GM21619 (cell line): ENCODE results near the gene TBX1.

ENCODE experiments used
- ATAC-seq: cut with Tn5 transposase; IDR thresholded peaks from one replicate; pipeline ENCODE4 v1.9.1; 2021; ENCODE audit not compliant: unreplicated experiment

Gene TBX1

DNA sequence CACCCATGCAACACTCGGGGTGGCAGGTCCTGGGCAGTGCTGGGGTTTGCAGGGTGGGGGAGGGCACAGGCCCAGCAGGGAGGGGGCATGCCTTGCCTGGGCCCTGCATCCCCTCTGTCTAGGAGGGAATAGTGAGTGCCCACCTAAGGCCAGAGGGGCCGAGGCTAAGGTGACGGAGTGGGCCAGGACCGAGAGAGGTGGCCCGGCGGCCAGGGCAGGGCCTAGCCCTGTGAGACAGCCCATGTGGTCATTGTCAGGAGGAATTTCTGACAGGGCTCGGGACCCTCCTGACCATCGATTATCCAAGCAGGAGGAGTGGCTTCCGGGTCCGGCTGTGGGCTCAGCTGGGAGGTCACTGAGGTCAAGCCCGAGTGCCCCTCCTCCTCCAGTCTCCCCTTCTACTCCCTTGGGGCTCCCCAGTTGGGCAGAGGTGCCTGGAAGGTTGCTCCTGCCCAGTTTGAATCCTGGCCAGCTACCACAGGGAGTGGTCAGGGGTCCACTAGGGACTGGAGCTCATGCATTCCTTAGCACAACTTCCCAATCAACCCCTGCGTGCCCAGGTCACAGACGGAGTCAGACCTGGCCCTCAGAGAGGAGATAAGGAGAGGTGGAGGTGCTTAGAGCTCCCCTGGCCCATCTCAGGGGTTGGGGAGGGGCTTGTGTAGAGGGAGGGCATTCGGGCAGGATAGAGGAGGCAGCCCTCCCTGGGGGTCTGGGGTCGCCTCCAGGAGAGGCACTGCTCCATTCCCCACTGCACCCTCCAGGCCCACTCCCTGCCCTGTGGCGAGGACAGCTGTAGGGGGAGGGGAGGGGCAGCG, 22.5 kb upstream of the TBX1 start:
- ATAC-seq: no peak

DNA sequence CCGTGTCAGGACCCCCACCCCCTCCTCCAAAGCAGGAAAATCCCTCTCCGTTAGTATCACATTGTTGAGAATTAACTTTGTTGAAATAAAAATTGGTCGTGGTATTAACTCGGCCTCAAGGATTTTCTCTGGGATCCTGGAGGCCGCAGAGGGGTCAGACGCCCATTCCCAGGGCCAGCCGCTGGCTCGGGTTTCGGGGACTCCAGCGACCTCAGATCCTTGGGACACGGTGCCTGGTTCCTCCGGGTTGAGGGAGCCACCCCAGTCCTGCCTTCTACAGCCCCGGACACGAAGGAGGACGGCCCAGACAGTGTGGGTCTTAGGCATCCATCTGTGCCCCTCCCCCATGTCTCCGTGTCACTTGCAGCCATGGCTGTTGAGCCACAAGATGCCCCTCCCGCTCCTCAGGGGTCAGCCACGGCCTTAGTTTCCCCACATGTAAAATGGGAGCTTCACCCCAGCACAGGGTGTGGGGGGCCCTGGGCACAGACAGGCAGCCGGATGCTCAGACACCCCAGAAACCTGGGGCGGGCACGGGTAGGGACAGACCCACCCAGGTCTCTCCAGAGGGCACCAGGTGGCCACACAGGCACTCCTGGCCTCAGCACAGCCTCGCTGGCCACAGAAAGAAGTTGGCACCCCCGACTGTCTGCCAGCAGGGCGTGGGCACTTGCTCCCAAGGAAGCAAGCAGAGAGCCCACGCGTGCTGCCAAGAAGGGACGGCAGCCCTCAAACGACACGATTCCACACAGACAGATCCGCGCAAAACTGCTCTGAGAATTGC, 21.7 kb upstream of the TBX1 start:
- no peak for ATAC-seq

DNA sequence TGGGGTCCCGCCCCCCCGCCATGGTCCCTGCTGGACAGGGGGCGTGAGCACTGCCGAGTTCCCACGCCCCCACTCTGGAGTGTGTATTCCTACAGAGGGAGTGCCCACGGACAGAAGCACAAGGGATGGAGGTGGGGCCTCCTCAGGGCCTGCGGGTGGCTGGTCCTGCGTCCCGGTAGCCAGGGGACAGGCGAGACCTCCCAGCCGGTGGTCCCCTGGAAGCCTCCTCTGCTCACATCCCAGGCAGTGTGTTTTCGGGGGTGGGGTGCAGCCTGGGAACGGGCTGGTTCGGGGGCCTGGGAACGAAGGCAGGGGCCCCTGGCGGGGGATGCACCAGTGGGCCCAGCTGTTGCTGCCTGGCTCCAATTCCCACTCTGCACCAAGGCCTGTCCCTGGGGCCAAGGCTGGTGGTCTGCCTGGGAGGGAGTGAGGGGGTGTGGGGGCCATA, 21.1 kb upstream of the TBX1 start:
- ATAC-seq: no peak

DNA sequence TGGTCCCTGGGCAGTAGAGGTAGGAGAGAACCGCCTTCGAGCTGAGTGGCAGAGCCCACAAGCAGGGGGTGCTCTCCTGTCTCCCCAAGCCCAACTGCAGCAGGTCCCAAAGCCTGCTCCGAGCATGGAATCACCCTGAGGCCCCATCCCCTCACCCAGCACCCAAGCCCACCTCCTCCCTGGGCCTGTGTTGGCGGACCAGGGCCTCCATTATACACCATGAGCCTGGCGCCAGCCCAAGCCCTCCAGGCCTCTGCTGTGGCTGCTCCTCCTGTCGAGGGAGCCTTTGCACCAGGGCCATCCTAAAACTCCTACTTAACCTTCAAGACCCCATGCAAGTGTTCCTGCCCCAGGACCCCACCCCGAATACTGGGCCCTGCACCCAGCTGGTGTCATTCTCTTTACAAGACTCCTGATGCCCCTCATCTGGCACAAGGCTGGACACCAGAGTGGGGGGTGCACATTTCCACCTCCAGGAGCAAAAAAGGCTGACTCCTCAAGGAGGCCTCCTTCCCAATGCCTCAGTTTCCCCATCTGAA, 20.6 kb upstream of the TBX1 start:
- ATAC-seq: no peak

DNA sequence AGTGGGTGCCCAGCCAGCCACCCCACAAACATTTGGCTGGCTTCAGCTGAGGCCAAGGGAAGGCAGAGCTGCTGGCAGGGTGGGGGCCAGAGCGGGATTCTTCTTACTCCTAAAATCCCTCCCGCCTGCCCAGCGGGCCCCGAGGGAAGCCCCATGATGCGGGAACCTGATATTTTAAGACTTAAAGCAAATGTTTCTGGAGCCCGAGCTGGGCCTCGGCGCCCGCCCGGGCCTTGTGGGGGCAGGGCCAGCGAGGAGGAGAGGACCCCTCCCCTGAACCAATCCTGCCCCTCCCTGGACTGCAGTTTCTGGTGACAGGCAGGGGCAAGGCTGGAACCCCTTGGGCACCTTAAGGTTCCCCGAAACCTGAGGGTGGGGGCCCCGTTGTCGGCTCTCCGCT, 20.0 kb upstream of the TBX1 start:
- ATAC-seq: no peak

DNA sequence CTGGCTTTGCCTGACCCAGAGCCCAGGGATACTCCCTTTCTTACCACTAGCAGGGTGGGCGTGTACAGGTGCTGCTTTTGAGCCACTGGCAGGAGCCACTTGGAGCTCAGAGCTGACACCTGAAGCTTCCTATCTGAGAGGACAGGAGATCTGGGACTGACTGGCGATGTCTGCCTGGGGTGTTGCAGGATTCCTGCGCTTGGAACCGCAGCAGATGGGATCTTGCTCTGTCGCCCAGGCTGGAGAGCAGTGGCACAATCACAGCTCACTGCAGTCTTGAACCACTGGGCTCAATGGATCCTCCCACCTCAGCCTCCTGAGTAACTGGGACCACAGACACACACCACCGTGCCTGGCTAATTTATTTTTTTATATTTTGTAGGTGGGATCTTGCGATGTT, 19.5 kb upstream of the TBX1 start:
- ATAC-seq: no peak

DNA sequence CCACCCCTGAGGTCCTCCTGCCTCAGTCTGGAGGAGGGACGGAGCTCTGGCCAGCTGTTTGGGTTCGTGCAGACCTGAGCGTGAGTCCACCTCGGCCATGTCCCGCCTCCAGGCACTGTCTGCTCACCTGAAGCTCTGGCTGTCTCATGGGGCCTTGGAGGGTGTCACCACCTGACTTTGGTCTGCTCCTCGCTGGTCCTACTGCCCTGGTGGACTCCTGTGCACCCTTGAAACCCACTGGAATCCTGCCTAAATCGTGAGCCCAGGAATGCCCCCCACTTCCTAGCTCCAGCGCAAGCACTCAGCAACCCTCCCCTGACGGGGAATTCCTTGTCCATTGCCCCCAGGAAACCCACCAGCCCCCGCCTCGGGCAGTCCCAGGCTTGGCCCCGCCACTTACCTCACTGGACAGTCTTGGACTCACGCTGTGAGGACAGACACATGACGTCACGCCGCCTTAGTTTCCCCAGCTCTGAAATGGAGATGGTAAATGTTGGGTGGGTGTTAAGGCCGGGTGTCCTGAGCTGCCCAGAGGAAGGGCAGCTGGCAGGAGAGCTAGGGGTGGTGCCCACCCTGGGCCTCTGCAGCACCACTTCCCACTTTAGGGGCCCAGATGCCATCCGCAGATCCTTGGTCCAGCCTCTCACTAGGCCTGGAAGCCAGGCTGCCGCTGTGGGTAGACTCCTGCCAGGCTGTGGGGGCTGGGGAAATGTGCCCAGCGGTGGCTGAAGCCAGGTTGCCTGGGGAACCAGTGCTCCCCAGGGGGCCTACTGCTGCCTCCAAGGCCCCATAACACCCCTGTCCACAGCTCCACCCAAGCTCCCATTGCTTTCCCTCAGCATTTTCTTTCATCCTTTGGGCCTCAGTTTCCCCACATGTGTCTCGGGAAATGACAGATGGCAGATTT, 18.2 kb upstream of the TBX1 start:
- no peak for ATAC-seq

DNA sequence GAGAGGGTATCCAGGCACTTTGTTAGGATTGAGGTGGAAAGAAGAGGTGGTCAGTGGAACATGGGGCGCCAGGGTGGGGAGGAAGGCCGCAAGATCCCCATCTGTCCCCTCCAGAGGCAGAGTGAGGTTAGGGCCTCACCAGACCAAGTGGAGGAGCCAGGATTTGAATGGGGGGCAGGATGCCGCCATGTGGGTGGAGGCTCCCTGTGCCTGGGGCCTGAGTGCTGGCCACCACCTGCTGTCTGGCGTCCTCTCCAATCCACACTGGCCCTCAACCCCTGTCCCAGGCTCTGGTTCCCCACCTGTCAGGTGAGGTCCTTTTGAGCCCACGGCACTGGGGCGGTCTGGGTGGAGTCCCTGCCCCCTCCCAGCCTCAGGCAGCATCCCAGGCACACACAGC, 17.5 kb upstream of the TBX1 start:
- no peak for ATAC-seq

DNA sequence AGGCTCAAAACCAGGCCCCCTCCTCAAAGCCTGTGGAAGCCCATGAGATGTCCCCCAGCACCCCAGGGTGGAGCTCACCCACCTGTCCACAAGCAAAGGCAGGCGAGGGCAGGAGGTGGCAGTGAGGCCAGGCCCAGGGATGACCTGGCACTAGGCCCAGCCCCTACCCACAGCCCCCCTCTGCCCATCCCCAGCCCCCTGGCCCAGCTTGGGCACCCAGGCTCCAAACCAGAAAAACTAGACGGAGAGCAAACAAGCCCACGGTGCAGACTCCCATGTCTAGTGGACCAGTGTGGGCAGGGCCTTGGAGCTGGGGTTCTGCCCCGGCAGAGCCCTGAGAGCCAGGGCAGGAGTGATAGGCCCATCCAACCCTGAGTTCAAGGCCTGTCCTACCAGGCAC, 16.9 kb upstream of the TBX1 start:
- no peak for ATAC-seq

DNA sequence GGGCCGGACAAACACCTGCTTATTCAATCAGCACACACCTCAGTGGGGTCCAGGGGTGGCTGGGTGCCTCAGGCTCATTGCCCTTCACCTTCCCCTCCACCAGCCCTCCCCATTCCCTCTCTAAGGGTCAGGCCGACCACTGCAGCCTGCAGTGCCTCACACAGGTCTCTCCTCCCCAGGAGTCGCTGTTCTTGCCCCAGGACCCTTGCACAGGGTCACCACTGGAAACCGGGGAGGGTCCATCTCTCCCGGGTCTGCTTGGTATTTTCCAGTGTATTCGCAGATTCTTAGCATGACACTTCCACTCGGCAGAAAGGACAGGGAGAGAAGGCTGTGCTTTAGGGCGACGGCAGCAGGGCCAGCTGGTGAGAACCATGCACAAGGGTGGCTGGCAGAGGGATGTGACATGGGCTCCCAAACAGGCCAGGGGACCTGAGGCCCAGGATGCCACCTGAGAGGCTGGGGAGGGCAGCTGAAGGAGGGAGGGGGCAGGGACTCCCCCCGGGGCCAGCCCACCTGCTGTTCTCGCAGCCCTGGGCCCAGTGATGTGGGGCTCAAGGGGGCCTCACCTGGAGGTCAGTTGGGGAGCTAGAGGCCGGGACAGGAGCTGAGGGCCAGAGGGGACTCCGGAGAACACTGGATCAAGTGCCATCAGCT, 16.1 kb upstream of the TBX1 start:
- no peak for ATAC-seq

DNA sequence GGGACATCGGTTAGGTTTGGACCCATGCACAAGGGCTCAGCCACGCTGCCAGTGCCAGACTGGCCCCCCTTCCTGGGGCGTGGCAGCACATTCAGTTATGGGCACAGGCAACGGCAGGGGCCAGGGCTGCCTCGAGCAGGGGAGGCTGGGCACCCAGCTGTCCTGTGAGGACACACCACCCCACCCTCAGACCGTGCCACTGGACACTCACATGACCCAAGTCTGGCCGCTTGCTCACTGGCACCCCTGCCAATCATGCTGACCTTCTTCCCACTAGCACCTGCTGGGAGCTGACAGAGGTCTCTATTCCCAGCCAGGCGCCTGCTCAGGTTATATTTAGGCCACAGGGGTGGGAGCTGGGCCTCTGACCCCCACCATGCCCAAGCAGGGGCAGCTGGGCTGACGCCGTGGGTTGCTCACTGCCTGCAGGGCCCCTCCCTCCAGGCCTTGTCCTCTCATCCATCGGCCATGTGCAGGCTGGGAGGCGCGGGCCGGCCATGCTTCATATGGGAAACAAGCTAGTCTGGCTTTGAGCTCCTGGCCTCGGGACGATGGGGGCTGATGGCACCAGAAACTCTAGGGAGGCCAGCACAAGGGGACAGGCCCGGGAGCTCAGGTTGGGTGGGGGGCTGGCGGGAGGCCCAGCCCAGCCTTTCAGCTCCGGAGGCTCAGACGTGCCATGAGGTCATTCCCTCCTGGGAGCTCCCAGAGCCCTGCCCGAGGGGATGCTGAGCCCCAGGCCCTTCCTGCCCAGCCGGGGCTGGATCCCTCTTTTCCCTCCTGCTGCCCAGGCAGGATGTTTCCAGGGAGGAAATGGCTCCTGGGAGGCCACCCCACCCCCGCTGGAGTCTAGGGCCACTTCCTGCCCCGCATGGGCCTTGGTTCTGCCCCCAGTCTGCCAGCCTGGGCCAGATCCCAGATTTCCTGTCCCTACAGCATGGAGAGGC, 15.2 kb upstream of the TBX1 start:
- ATAC-seq: no peak

DNA sequence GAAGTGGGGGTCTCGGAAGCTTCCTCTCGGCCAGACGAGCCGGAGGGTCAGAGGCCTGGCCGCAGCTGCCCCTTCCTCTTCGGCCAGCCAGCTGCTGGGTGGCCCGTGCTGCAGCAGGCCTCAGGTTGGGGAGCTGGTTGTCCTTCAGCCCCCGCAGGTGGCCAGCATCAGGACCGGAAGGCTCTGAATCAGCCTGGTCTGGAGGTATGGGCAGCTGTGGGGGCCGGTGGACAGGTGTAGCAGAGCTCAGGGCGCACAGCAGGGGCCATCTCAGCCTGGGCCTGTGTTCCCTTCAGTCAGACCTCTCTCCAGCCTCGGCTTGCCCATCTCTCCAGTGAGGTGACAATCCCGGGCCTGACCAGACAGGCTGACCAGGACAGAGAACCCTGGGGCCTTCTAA, 13.9 kb upstream of the TBX1 start:
- ATAC-seq: no peak

DNA sequence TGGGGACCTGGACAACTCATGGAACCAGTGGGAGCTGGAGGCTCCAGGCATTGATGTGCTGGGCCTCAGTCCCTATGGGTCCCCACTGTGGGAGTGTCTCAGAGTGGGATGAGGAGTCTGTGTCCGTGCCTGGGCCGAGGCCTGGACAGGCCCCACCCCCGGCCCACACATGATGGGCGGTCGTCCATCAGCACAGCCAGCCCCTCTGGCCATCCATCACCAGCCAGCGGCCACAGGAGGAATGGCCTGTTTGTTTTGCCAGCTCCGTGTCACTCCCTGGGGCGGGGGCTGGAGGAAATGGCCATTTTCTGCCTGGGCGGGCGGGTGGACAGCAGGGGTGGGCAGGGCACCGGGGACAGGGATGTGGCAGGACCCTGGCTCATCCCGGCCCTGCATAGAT, 13.0 kb upstream of the TBX1 start:
- no peak for ATAC-seq

DNA sequence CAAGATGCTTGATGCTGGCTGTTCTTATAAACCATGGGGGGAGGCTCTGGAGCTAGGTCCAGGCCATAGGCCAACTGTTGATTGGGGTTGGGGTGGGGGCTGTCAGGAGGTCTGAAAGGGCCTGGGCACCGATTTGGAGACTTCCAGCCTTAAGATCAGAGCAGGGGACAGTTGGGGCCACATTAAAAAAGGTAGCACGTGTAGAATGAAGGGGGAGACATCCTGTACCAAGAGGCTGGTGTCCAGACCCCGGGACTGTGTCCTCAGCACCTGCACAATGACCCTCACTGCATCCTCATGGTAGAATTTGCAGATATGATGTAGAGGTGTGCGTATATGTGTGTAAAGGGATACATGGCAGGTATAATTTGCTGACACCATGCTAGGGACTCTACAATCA, 12.4 kb upstream of the TBX1 start:
- no peak for ATAC-seq

DNA sequence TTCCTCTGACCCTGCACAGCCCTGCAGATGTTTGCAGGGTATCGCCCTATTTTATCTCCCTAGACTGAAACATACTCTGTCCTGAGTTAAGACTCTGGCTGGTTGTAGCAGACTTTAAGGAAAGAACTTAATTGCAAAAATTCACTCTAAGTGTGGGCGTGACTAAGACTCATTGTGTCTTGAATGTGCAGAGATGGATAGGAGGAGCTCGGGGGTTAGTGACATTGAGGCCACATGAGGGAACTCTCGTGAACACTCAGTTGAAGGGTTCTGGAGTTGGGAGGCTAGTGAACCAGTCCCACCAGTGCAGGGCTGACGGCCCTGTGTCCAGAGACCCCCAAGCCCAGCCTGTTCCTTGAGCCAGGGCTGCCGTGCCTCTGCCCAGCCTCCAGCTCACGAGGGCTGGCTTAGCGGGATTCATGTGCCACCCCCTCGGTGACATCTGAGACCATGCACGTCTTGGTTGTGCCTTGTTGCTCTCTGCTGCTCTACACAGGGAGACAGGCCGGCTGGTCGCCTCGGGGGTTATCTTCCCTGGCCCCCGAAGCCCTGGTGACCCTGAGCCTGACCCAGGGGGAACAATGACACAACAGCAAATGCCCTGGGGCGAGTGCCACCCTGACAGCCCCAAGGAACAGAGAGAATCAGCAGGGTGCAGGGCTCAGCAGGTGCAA, 11.4 kb upstream of the TBX1 start:
- no peak for ATAC-seq

DNA sequence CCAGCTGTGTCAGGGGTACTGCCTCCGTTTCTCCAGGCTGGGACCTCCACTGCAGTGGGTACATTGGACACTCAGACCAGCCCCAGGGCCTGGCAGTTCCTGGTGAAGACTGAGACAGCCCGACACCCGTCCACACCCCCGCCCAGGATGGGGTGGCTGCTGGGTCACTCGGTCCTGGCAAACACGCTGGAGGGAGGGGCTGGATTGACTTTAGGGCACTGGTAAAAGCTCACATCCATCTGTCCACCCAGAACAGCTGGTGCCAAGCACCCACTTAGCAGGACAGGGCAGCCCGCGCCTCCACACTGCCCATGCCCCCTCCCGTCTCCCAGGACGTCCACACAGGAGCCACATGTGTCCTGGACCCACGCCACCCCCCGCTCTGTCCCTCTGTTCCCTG, 10.7 kb upstream of the TBX1 start:
- no peak for ATAC-seq

DNA sequence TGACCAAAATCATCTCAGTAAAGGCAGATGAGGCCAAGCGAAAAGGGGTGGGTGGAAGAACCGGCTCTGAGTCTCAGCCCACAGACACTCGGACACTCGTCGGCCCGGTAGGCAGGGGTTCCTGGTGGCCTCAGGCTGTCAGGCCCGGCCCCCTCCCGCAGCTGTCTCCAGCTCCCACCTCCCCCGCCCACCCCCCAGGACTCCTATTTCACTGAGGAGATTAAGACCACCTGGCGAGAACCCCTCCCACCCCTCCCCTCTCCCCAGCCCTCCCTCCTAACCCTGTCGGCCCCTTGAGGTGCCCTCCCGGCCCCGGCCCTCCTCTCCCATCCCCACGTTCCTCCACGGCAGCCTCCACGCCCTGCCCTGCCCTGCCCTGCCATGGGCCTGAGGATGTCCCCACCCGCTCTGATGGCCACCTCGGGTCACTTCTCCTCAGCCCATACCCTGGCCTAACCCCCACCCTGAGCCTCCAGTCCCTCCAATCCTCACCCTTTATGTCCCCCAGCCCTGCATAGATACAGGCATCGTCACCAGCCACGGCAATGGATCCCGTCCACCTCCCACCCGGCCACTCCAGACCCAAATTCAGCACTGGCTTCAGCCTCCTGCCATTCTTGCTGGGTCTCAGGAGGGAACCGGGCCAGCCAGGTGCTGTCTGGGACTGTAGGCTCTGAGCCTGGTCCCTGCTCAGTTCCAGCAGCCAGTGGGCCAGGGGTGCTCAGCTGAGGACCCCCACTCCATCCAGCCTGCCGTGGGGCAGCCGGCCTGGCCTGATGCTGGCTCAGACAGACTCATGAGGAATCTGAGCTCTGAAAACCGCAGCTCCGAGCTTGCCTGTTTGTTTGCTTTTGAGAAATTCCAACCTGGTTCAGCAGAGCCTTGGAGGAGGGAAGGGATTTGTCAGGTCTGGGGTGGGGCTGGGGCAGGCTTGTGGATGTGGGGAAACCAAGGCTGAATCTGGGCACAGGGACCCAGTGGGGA, 9.8 kb upstream of the TBX1 start:
- no peak for ATAC-seq
